Measurements from ENCODE around the gene KASH5. TPM values are rescaled to one million over a fixed set of nuclear protein-coding genes. Genes with fewer than 3 reads are reported as not detected.

Gene KASH5
- total RNA-seq, 1 donor from 2014 or later = 0.14 TPM

DNA sequence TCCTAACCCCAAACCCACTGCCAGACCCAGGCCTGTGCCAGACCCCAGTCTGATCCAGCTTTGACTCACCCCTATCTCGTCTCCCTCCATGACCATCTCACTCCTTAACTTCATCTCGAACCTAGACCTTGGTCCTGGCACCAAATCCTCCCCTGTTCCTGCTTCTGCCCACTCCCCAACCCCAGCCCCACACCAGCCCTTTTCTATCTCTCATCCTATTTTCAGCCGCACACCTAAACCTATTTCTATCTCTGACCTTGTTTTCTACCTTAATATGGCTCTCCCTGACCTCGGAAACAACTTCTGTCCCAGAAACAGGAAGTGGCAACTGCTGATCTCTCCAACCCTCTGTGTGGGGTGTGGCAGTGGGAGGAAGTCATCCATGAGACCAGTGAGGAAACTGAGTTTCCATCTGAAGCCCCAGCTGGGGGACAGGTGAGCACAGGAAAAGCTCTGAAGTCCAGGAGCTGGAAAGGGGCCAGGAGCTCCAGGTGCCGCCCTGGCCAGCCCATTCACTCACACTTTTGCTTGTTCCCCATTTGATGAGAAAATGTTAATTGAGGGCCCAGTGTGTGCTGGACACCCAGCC, 21.5 kb downstream of the KASH5 start:
- Mint-ChIP-seq H3K27me3 (ENCODE audit: low read depth) (no peaks in the 10 kb centered on the region), H3K27ac (peak overlapping the region; percentile 78), H3K9me3 (no peaks in the 10 kb centered on the region), H3K4me3 (ENCODE audit: low read depth) (peak overlapping the region; percentile 47), H3K36me3 (ENCODE audit: low read depth) (no peaks in the 10 kb centered on the region), H3K4me1 (ENCODE audit: low read depth) (peaks cover 51% of the 10 kb centered on the region)
- intact Hi-C loops (cut with micrococcal nuclease) = no loop called here
- DNase-seq (ENCODE audit: low spot score) = no peak

DNA sequence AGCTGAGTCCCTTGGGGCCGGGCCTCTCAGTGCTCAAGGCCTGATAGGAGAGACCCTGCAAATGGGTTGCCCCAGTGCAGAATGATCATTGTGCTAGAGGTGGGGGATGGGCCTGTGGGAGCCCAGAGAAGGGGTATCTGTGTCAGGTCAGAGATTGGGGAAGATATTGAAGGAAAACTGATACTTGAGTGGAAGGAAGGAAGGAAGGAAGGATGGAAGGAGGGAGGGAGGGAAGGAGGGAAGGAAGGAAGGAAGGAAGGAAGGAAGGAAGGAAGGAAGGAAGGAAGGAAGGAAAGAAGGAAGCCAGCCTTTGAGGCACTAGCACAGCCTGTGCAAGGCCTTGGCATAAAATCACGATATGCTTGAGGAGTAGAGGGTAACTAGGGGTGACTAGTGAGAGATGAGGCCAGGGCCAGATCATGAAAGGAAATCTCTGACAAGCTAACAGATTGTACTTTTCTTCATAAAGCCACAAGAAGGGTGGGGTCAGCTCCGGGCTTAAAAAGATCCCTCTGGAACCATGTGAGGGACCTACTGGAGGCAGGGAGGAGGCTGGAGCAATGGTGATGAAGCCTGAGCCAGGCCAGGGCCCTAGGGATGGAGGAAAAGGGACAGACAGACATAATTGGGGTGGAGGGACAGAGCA, 23.8 kb downstream of the KASH5 start:
- peaks cover 48% of the 10 kb centered on the region for H3K4me1 Mint-ChIP-seq (ENCODE audit: low read depth)
- no peak overlapping the region for H3K4me3 Mint-ChIP-seq (ENCODE audit: low read depth)
- H3K36me3 Mint-ChIP-seq (ENCODE audit: low read depth) = no peaks in the 10 kb centered on the region
- H3K9me3 Mint-ChIP-seq = no peaks in the 10 kb centered on the region
- H3K27me3 Mint-ChIP-seq (ENCODE audit: low read depth) = peaks cover 2% of the 10 kb centered on the region
- no peak for DNase-seq (ENCODE audit: low spot score)
- intact Hi-C loops (cut with micrococcal nuclease) = no loop called here
- no peak overlapping the region for H3K27ac Mint-ChIP-seq

GRCh38 chr19:49413348-49413747, 25.3 kb downstream of the KASH5 start:
- H3K27me3 Mint-ChIP-seq (ENCODE audit: low read depth) = peaks cover 10% of the 10 kb centered on the region
- H3K9me3 Mint-ChIP-seq = no peaks in the 10 kb centered on the region
- intact Hi-C loops (cut with micrococcal nuclease) = no loop called here
- H3K4me1 Mint-ChIP-seq (ENCODE audit: low read depth) = peaks cover 37% of the 10 kb centered on the region
- H3K36me3 Mint-ChIP-seq (ENCODE audit: low read depth) = no peaks in the 10 kb centered on the region
- DNase-seq (ENCODE audit: low spot score) = no peak
- H3K4me3 Mint-ChIP-seq (ENCODE audit: low read depth) = no peak overlapping the region
- no peak overlapping the region for H3K27ac Mint-ChIP-seq

DNA sequence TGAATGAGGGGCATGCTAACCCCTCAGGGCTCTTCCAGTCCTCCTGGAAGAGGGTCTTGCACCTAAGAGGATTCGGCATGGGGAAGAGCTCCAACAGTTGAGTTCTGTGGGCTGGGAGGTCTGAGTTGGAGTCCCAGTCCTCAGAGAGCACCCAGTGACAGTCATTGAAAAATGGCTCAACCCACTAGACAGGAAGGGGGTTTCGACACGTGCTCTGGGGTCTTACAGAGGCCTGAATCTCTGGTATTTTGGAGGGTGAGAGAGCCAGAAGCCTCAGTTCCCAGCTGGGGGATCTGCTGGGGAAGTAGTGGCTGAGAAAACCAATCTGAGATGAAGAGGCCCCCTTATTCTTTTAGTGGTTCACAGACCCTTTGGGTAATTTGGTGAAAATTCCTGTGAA, 26.2 kb downstream of the KASH5 start:
- Mint-ChIP-seq H3K36me3 (ENCODE audit: low read depth) (no peaks in the 10 kb centered on the region), H3K27me3 (ENCODE audit: low read depth) (peaks cover 18% of the 10 kb centered on the region), H3K4me3 (ENCODE audit: low read depth) (no peak overlapping the region), H3K9me3 (no peaks in the 10 kb centered on the region), H3K4me1 (ENCODE audit: low read depth) (peaks cover 29% of the 10 kb centered on the region), H3K27ac (no peak overlapping the region)
- intact Hi-C loops (cut with micrococcal nuclease) = no loop called here
- no peak for DNase-seq (ENCODE audit: low spot score)

- DNase-seq (ENCODE audit: low spot score) = no peak
- Mint-ChIP-seq H3K9me3 (no peaks in the 10 kb centered on the region), H3K4me3 (ENCODE audit: low read depth) (no peak overlapping the region), H3K27ac (no peak overlapping the region), H3K4me1 (ENCODE audit: low read depth) (peaks cover 19% of the 10 kb centered on the region), H3K36me3 (ENCODE audit: low read depth) (no peaks in the 10 kb centered on the region), H3K27me3 (ENCODE audit: low read depth) (peaks cover 28% of the 10 kb centered on the region)
- intact Hi-C loops (cut with micrococcal nuclease) = no loop called here
These were observed 27.2 kb downstream of the KASH5 start for GRCh38 chr19:49415102-49415809.

- intact Hi-C loops (cut with micrococcal nuclease) = no loop called here
- Mint-ChIP-seq H3K9me3 (no peaks in the 10 kb centered on the region), H3K36me3 (ENCODE audit: low read depth) (no peaks in the 10 kb centered on the region), H3K27ac (no peak overlapping the region), H3K4me3 (ENCODE audit: low read depth) (no peak overlapping the region), H3K4me1 (ENCODE audit: low read depth) (peaks cover 18% of the 10 kb centered on the region), H3K27me3 (ENCODE audit: low read depth) (peaks cover 34% of the 10 kb centered on the region)
- DNase-seq (ENCODE audit: low spot score) = no peak
These were observed 27.8 kb downstream of the KASH5 start for GRCh38 chr19:49415810-49416200.

- Mint-ChIP-seq H3K4me1 (ENCODE audit: low read depth) (peaks cover 14% of the 10 kb centered on the region), H3K9me3 (no peaks in the 10 kb centered on the region), H3K27me3 (ENCODE audit: low read depth) (peaks cover 46% of the 10 kb centered on the region), H3K36me3 (ENCODE audit: low read depth) (no peaks in the 10 kb centered on the region), H3K27ac (no peak overlapping the region), H3K4me3 (ENCODE audit: low read depth) (no peak overlapping the region)
- intact Hi-C loops (cut with micrococcal nuclease) = no loop called here
- no peak for DNase-seq (ENCODE audit: low spot score)
These were observed 29.0 kb downstream of the KASH5 start for GRCh38 chr19:49417088-49417487.

DNA sequence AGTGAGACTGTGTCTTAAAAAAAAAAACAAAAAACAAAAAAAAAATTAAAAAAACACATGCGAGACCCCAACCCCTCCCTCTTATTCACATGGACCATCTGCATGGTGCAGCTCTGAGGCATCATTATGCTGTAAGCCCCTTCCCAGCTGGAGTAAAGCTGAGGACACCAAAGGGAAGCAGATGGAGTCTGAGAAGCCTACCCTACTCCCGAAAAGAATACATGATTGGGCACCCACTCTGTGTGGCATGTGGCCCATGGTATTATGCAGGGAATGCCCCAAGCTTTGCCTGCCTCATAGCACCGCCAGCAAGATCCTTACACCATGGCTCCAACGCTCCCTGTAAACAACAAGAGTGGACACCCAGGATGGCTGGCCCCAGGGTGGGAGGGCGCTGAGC, 30.5 kb downstream of the KASH5 start:
- intact Hi-C loops (cut with micrococcal nuclease) = no loop called here
- DNase-seq (ENCODE audit: low spot score) = no peak
- H3K4me3 Mint-ChIP-seq (ENCODE audit: low read depth) = no peak overlapping the region
- H3K4me1 Mint-ChIP-seq (ENCODE audit: low read depth) = peaks cover 19% of the 10 kb centered on the region
- H3K36me3 Mint-ChIP-seq (ENCODE audit: low read depth) = no peaks in the 10 kb centered on the region
- no peaks in the 10 kb centered on the region for H3K9me3 Mint-ChIP-seq
- peaks cover 55% of the 10 kb centered on the region for H3K27me3 Mint-ChIP-seq (ENCODE audit: low read depth)
- no peak overlapping the region for H3K27ac Mint-ChIP-seq

- Mint-ChIP-seq H3K4me1 (ENCODE audit: low read depth) (peaks cover 25% of the 10 kb centered on the region), H3K9me3 (no peaks in the 10 kb centered on the region), H3K27ac (no peak overlapping the region), H3K27me3 (ENCODE audit: low read depth) (peaks cover 60% of the 10 kb centered on the region), H3K36me3 (ENCODE audit: low read depth) (no peaks in the 10 kb centered on the region), H3K4me3 (ENCODE audit: low read depth) (no peak overlapping the region)
- intact Hi-C loops (cut with micrococcal nuclease) = no loop called here
- no peak for DNase-seq (ENCODE audit: low spot score)
These were observed 31.1 kb downstream of the KASH5 start for GRCh38 chr19:49419173-49419572.

DNA sequence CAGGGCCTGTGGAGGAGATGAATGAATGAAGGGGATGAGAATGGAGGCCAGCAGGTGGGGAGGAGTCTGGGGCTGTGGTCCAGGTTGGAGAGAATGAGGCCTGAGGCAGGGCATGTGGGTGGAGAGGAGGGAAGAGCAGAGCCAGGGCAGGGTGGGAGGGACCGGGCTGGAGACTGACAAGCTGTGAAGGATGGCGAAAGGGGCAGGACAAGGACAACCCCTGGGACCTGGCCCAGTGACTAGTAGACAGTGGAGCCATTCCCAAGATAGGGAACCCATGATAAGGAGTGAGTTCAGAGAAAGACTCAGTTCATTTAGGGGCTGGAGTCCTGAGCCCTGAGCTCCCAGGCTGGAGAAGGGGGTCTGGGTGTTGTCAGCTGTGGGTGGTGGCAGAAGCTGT, 32.2 kb downstream of the KASH5 start:
- Mint-ChIP-seq H3K4me3 (ENCODE audit: low read depth) (peak overlapping the region; percentile 30), H3K4me1 (ENCODE audit: low read depth) (peaks cover 25% of the 10 kb centered on the region), H3K9me3 (no peaks in the 10 kb centered on the region), H3K27me3 (ENCODE audit: low read depth) (peaks cover 69% of the 10 kb centered on the region), H3K27ac (no peak overlapping the region), H3K36me3 (ENCODE audit: low read depth) (no peaks in the 10 kb centered on the region)
- intact Hi-C loops (cut with micrococcal nuclease) = no loop called here
- DNase-seq (ENCODE audit: low spot score) = no peak

- Mint-ChIP-seq H3K27ac (no peak overlapping the region), H3K27me3 (ENCODE audit: low read depth) (peaks cover 77% of the 10 kb centered on the region), H3K9me3 (no peaks in the 10 kb centered on the region), H3K4me3 (ENCODE audit: low read depth) (peak overlapping the region; percentile 57), H3K4me1 (ENCODE audit: low read depth) (peaks cover 22% of the 10 kb centered on the region), H3K36me3 (ENCODE audit: low read depth) (no peaks in the 10 kb centered on the region)
- intact Hi-C loops (cut with micrococcal nuclease) = no loop called here
- peak; percentile 48 for DNase-seq (ENCODE audit: low spot score)
These were observed 33.2 kb downstream of the KASH5 start for GRCh38 chr19:49421039-49421877.

- Mint-ChIP-seq H3K27ac (no peak overlapping the region), H3K4me3 (ENCODE audit: low read depth) (peak overlapping the region; percentile 57), H3K36me3 (ENCODE audit: low read depth) (no peaks in the 10 kb centered on the region), H3K27me3 (ENCODE audit: low read depth) (peaks cover 82% of the 10 kb centered on the region), H3K9me3 (no peaks in the 10 kb centered on the region), H3K4me1 (ENCODE audit: low read depth) (peaks cover 28% of the 10 kb centered on the region)
- intact Hi-C loops (cut with micrococcal nuclease) = no loop called here
- no peak for DNase-seq (ENCODE audit: low spot score)
These were observed 33.8 kb downstream of the KASH5 start for GRCh38 chr19:49421878-49422202.

Data from activated T-helper 2 cell treated with anti-CD3 and anti-CD28 coated beads, Interferon-gamma antibody, Interleukin-2, Interleukin-4, amounts not matched to agents 10 μg/mL and 5 μg/mL and 100 μg/mL, durations not matched to agents 14 hours and 24 hours and 36 hours (primary cell).